Mesodermal cell (in vitro differentiated cells): ENCODE results near the gene NAP1L4.
A peak's percentile ranks its signal among the peaks of the same experiment; 100 is the strongest.

ENCODE experiments used
- H3K27ac ChIP-seq: 2 replicates; pipeline ENCODE4 v1.7.0; 2013; ENCODE audit warnings: mild to moderate bottlenecking, low read depth, low read length, moderate library complexity; ENCODE audit not compliant: severe bottlenecking
- H3K36me3 ChIP-seq: 2 replicates; pipeline ENCODE4 v1.7.1; 2013; ENCODE audit warnings: mild to moderate bottlenecking, low read length, moderate library complexity; ENCODE audit not compliant: control insufficient read depth, insufficient read depth
- H3K4me1 ChIP-seq: one replicate; pipeline ENCODE4 v1.7.1; 2013; ENCODE audit warnings: mild to moderate bottlenecking, low read length; ENCODE audit not compliant: insufficient read depth, control insufficient read depth, poor library complexity, severe bottlenecking
- H3K4me3 ChIP-seq: 2 replicates; pipeline ENCODE4 v1.7.0; 2013; ENCODE audit warnings: low read length, control low read depth, mild to moderate bottlenecking; ENCODE audit not compliant: insufficient read depth, poor library complexity, severe bottlenecking; ENCODE audit errors: extremely low read depth
- H3K9me3 ChIP-seq: 2 replicates; pipeline ENCODE4 v1.7.1; 2013; ENCODE audit warnings: mild to moderate bottlenecking, low read length, moderate library complexity; ENCODE audit not compliant: control insufficient read depth
- WGBS, 2 experiments: methylation state at CpG; one replicate each; pipeline ENCODE4 v1.1.5; 2013; ENCODE audit warnings: missing lambda C conversion rate in 2 of 2; ENCODE audit not compliant: insufficient coverage in 2 of 2; 5-methylcytosine and 5-hydroxymethylcytosine counted together

The NAP1L4 gene

GRCh38 chr11:2927121-2927800, 64.9 kb downstream of the NAP1L4 start:
- WGBS, 2 experiments, result 87 to 93% methylated on average over 10 to 11 of the region's 12 CpGs
- no peak overlapping the region for H3K27ac ChIP-seq
- H3K4me1 ChIP-seq, result peaks cover 18% of the 10 kb centered on the region
- peak overlapping the region; percentile 78 for H3K4me3 ChIP-seq
- no peaks in the 10 kb centered on the region for H3K9me3 ChIP-seq
- peaks cover 6% of the 10 kb centered on the region for H3K36me3 ChIP-seq

- 89 to 90% methylated on average over 7 to 8 of the region's 11 CpGs for WGBS, 2 experiments
- Histone ChIP-seq H3K4me1 (peaks cover 18% of the 10 kb centered on the region), H3K9me3 (no peaks in the 10 kb centered on the region), H3K27ac (no peak overlapping the region), H3K36me3 (peaks cover 6% of the 10 kb centered on the region), H3K4me3 (no peak overlapping the region)
Measured at GRCh38 chr11:2926611-2927051, 65.5 kb downstream of the NAP1L4 start.

GRCh38 chr11:2924821-2925675, 67.1 kb downstream of the NAP1L4 start:
- H3K4me1 ChIP-seq, result peaks cover 12% of the 10 kb centered on the region
- no peaks in the 10 kb centered on the region for H3K9me3 ChIP-seq
- 90 to 93% methylated on average over 27 to 28 of the region's 30 CpGs for WGBS, 2 experiments
- peaks cover 6% of the 10 kb centered on the region for H3K36me3 ChIP-seq
- no peak overlapping the region for H3K4me3 ChIP-seq
- H3K27ac ChIP-seq, result no peak overlapping the region

GRCh38 chr11:2924381-2924780, 67.7 kb downstream of the NAP1L4 start:
- 83 to 95% methylated on average over 10 of the region's 10 CpGs for WGBS, 2 experiments
- H3K4me3 ChIP-seq, result no peak overlapping the region
- H3K4me1 ChIP-seq, result peaks cover 12% of the 10 kb centered on the region
- H3K27ac ChIP-seq, result no peak overlapping the region
- peaks cover 6% of the 10 kb centered on the region for H3K36me3 ChIP-seq
- no peaks in the 10 kb centered on the region for H3K9me3 ChIP-seq

GRCh38 chr11:2923446-2924375, 68.4 kb downstream of the NAP1L4 start:
- no peak overlapping the region for H3K27ac ChIP-seq
- H3K4me3 ChIP-seq, result no peak overlapping the region
- no peaks in the 10 kb centered on the region for H3K9me3 ChIP-seq
- H3K36me3 ChIP-seq, result peaks cover 9% of the 10 kb centered on the region
- 94% methylated on average over 22 of the region's 22 CpGs for WGBS, 2 experiments
- peaks cover 12% of the 10 kb centered on the region for H3K4me1 ChIP-seq

- no peak overlapping the region for H3K27ac ChIP-seq
- peaks cover 12% of the 10 kb centered on the region for H3K4me1 ChIP-seq
- WGBS, 2 experiments, result 83 to 92% methylated on average over 2 to 3 of the region's 3 CpGs
- H3K4me3 ChIP-seq, result no peak overlapping the region
- peaks cover 9% of the 10 kb centered on the region for H3K36me3 ChIP-seq
- H3K9me3 ChIP-seq, result no peaks in the 10 kb centered on the region
Measured at GRCh38 chr11:2922655-2923054, 69.5 kb downstream of the NAP1L4 start.

GRCh38 chr11:2921742-2922493, 70.2 kb downstream of the NAP1L4 start:
- Histone ChIP-seq H3K9me3 (no peaks in the 10 kb centered on the region), H3K4me1 (peaks cover 7% of the 10 kb centered on the region), H3K4me3 (no peak overlapping the region), H3K36me3 (peaks cover 9% of the 10 kb centered on the region), H3K27ac (no peak overlapping the region)
- 92 to 96% methylated on average over 16 to 24 of the region's 29 CpGs for WGBS, 2 experiments

GRCh38 chr11:2921261-2921660, 70.9 kb downstream of the NAP1L4 start:
- peaks cover 1% of the 10 kb centered on the region for H3K4me1 ChIP-seq
- H3K36me3 ChIP-seq, result peaks cover 6% of the 10 kb centered on the region
- H3K9me3 ChIP-seq, result no peaks in the 10 kb centered on the region
- no peak overlapping the region for H3K27ac ChIP-seq
- WGBS, 2 experiments, result 93 to 100% methylated on average over 1 to 4 of the region's 16 CpGs
- H3K4me3 ChIP-seq, result no peak overlapping the region

GRCh38 chr11:2920343-2920742, 71.8 kb downstream of the NAP1L4 start:
- H3K36me3 ChIP-seq, result peaks cover 5% of the 10 kb centered on the region
- H3K9me3 ChIP-seq, result no peaks in the 10 kb centered on the region
- H3K27ac ChIP-seq, result no peak overlapping the region
- no peaks in the 10 kb centered on the region for H3K4me1 ChIP-seq
- 92 to 94% methylated on average over 11 to 12 of the region's 12 CpGs for WGBS, 2 experiments
- H3K4me3 ChIP-seq, result no peak overlapping the region

- peaks cover 5% of the 10 kb centered on the region for H3K36me3 ChIP-seq
- WGBS, 2 experiments, result 93 to 98% methylated on average over 4 to 7 of the region's 13 CpGs
- H3K9me3 ChIP-seq, result no peaks in the 10 kb centered on the region
- H3K4me1 ChIP-seq, result no peaks in the 10 kb centered on the region
- no peak overlapping the region for H3K27ac ChIP-seq
- no peak overlapping the region for H3K4me3 ChIP-seq
Measured at GRCh38 chr11:2919837-2920236, 72.3 kb downstream of the NAP1L4 start.
